ENCODE measurements around the gene ARMC2. TPM values are rescaled to one million over a fixed set of nuclear protein-coding genes. Genes with fewer than 3 reads are reported as not detected.
"Not testable (repeated sequence)": the region's sequence is repeated elsewhere in the genome, so short reads cannot be mapped to it uniquely, and the experiment has no call there.

Gene ARMC2
- total and polyA plus RNA-seq, 2 of the 8 experiments (the other 6 are each of a cell fraction or from before 2014, with no cell fraction given) = 1.6 to 4.4 TPM

DNA sequence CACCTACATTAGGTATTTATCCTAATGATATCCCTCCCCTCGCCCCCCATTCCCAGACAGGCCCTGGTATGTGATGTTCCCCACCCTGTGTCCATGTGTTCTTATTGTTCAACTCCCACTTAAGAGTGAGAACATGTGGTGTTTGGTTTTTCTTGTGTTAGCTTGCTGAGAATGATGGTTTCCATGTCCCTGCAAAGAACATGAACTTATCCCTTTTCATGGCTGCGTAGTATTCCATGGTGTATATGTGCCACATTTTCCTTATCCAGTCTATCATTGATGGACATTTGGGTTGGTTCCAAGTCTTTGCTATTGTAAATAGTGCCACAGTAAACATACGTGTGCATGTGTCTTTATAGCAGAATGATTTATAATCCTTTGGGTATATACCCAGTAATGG lies 35.0 kb upstream of the ARMC2 start:
- H3K79me1 ChIP-seq (ENCODE audit: low read depth, low read length); H3K79me2 ChIP-seq (ENCODE audit: control insufficient read depth in 1 of 2, insufficient read depth in 2 of 2, low read length in 2 of 2); H2BK5ac ChIP-seq (ENCODE audit: low read depth, low read length); H2BK12ac ChIP-seq (ENCODE audit: low read depth, low read length); H2AK5ac ChIP-seq (ENCODE audit: low read depth, low read length); H3K9ac ChIP-seq (replicated peaks in 1 of 4; ENCODE audit: extremely low read depth in 1 of 4, low read depth in 3 of 4, low read length in 3 of 4); H3K4me2 ChIP-seq (ENCODE audit: insufficient read depth in 1 of 2, low read depth in 2 of 2, low read length in 2 of 2); H3K23me2 ChIP-seq (ENCODE audit: low read depth, low read length); H3K27ac ChIP-seq (ENCODE audit: low read depth, low read length); H3K27me3 ChIP-seq (replicated peaks in 1 of 4; ENCODE audit: control insufficient read depth in 3 of 4, extremely low read depth in 1 of 4, insufficient read depth in 3 of 4, low read length in 3 of 4); CTCF ChIA-PET (ENCODE audit: partially characterized antibody); H4K20me1 ChIP-seq (replicated peaks in 1 of 2; ENCODE audit: control insufficient read depth in 1 of 2, insufficient read depth in 2 of 2, low read length in 2 of 2); H3K23ac ChIP-seq (ENCODE audit: insufficient read length); H2BK120ac ChIP-seq (replicated peaks; ENCODE audit: low read depth, low read length); H3K9me3 ChIP-seq (ENCODE audit: insufficient read depth in 2 of 2, low read depth in 1 of 2, low read length in 1 of 2); H2BK20ac ChIP-seq (ENCODE audit: low read length); H3K4ac ChIP-seq (replicated peaks; ENCODE audit: insufficient read length, low read depth, low read length); H3K4me3 ChIP-seq (ENCODE audit: extremely low read depth in 1 of 4, insufficient read depth in 2 of 4, low read depth in 3 of 4, low read length in 4 of 4); H3K14ac ChIP-seq (ENCODE audit: insufficient read length); POLR2A ChIA-PET (ENCODE audit: partially characterized antibody); H2BK15ac ChIP-seq (ENCODE audit: low read length); FAIRE-seq; H4K91ac ChIP-seq (replicated peaks; ENCODE audit: insufficient read length, low read length); DNase-seq (ENCODE audit: low read depth in 1 of 2, low spot score in 2 of 2); H2AFZ ChIP-seq (ENCODE audit: low read length); H3K18ac ChIP-seq (ENCODE audit: extremely low read depth, low read length); H3K36me3 ChIP-seq (ENCODE audit: control insufficient read depth in 2 of 4, insufficient read depth in 4 of 4, low read length in 3 of 4); H3K4me1 ChIP-seq (replicated peaks in 1 of 4; ENCODE audit: control insufficient read depth in 3 of 4, insufficient read depth in 4 of 4, low read length in 3 of 4); H4K8ac ChIP-seq (ENCODE audit: extremely low read depth, insufficient read depth, low read length); H4K5ac ChIP-seq (ENCODE audit: insufficient read length, low read depth, low read length); H3K56ac ChIP-seq (replicated peaks; ENCODE audit: insufficient read length, low read depth, low read length): not testable (repeated sequence)
- WGBS, 2 experiments (ENCODE audit: extremely low coverage in 1 of 2, insufficient coverage in 1 of 2, insufficient read length in 1 of 2, insufficient replicate concordance in 2 of 2, low coverage in 1 of 2, low lambda C conversion rate in 2 of 2, missing lambda C conversion rate in 1 of 2) = 52% methylated on average over 3 of the region's 3 CpGs; no CpG with 5 or more reads in 1 of the 2 experiments

DNA sequence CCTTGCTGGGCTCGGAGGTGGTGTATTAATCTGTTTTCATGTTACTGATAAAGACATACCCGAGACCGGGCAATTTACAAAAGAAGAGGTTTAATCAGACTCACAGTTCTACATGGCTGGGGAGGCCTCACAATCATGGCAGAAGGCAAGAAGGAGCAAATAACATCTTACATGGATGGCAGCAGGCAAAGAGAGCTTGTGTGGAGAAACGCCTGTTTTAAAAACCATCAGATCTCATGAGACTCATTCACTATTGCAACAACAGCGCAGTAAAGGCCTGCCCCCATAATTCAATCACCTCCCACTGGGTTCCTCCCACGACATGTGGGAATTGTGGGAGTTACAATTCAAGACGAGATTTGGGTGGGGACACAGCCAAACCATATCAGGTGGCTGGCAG lies 30.9 kb upstream of the ARMC2 start:
- H4K91ac ChIP-seq (replicated peaks; ENCODE audit: insufficient read length, low read length); H2BK5ac ChIP-seq (ENCODE audit: low read depth, low read length); H3K4me2 ChIP-seq (ENCODE audit: insufficient read depth in 1 of 2, low read depth in 2 of 2, low read length in 2 of 2); FAIRE-seq; DNase-seq (ENCODE audit: low read depth in 1 of 2, low spot score in 2 of 2); H4K5ac ChIP-seq (ENCODE audit: insufficient read length, low read depth, low read length); H3K27me3 ChIP-seq (replicated peaks in 1 of 4; ENCODE audit: control insufficient read depth in 3 of 4, extremely low read depth in 1 of 4, insufficient read depth in 3 of 4, low read length in 3 of 4); H3K56ac ChIP-seq (replicated peaks; ENCODE audit: insufficient read length, low read depth, low read length); H3K4ac ChIP-seq (replicated peaks; ENCODE audit: insufficient read length, low read depth, low read length); H3K9me3 ChIP-seq (ENCODE audit: insufficient read depth in 2 of 2, low read depth in 1 of 2, low read length in 1 of 2); H2BK15ac ChIP-seq (ENCODE audit: low read length); POLR2A ChIA-PET (ENCODE audit: partially characterized antibody); H2AFZ ChIP-seq (ENCODE audit: low read length); H3K79me1 ChIP-seq (ENCODE audit: low read depth, low read length); H3K23me2 ChIP-seq (ENCODE audit: low read depth, low read length); H3K14ac ChIP-seq (ENCODE audit: insufficient read length); H3K27ac ChIP-seq (ENCODE audit: low read depth, low read length); H3K23ac ChIP-seq (ENCODE audit: insufficient read length); H2BK120ac ChIP-seq (replicated peaks; ENCODE audit: low read depth, low read length); H3K79me2 ChIP-seq (ENCODE audit: control insufficient read depth in 1 of 2, insufficient read depth in 2 of 2, low read length in 2 of 2); CTCF ChIA-PET (ENCODE audit: partially characterized antibody); H4K8ac ChIP-seq (ENCODE audit: extremely low read depth, insufficient read depth, low read length); H3K4me1 ChIP-seq (replicated peaks in 1 of 4; ENCODE audit: control insufficient read depth in 3 of 4, insufficient read depth in 4 of 4, low read length in 3 of 4); H2BK12ac ChIP-seq (ENCODE audit: low read depth, low read length); H3K9ac ChIP-seq (replicated peaks in 1 of 4; ENCODE audit: extremely low read depth in 1 of 4, low read depth in 3 of 4, low read length in 3 of 4); H3K18ac ChIP-seq (ENCODE audit: extremely low read depth, low read length); H2AK5ac ChIP-seq (ENCODE audit: low read depth, low read length); H2BK20ac ChIP-seq (ENCODE audit: low read length); H3K36me3 ChIP-seq (ENCODE audit: control insufficient read depth in 2 of 4, insufficient read depth in 4 of 4, low read length in 3 of 4); H3K4me3 ChIP-seq (ENCODE audit: extremely low read depth in 1 of 4, insufficient read depth in 2 of 4, low read depth in 3 of 4, low read length in 4 of 4); H4K20me1 ChIP-seq (replicated peaks in 1 of 2; ENCODE audit: control insufficient read depth in 1 of 2, insufficient read depth in 2 of 2, low read length in 2 of 2): not testable (repeated sequence)
- 88% methylated on average over 7 of the region's 7 CpGs; no CpG with 5 or more reads in 1 of the 2 experiments for WGBS, 2 experiments (ENCODE audit: extremely low coverage in 1 of 2, insufficient coverage in 1 of 2, insufficient read length in 1 of 2, insufficient replicate concordance in 2 of 2, low coverage in 1 of 2, low lambda C conversion rate in 2 of 2, missing lambda C conversion rate in 1 of 2)

All from H1 (cell line).